GM19372 (cell line): ENCODE measurements around the gene MAP4K5.
A peak's percentile ranks its signal among the peaks of the same experiment; 100 is the strongest.
"Not testable (repeated sequence)": the region's sequence is repeated elsewhere in the genome, so short reads cannot be mapped to it uniquely, and the experiment has no call there.

Source experiments
- ATAC-seq: cut with Tn5 transposase; IDR thresholded peaks from one replicate; pipeline ENCODE4 v1.9.1; 2021; ENCODE audit warnings: mild to moderate bottlenecking, low read depth, moderate library complexity; ENCODE audit not compliant: unreplicated experiment

MAP4K5 gene

GRCh38 chr14:50532502-50533240 is at the start of gene MAP4K5:
Gene MAP4K5 (minus strand): TSS chr14:50532569. CDS start chr14:50532049, 520 bp downstream.
- ATAC-seq = peak; percentile 95

DNA sequence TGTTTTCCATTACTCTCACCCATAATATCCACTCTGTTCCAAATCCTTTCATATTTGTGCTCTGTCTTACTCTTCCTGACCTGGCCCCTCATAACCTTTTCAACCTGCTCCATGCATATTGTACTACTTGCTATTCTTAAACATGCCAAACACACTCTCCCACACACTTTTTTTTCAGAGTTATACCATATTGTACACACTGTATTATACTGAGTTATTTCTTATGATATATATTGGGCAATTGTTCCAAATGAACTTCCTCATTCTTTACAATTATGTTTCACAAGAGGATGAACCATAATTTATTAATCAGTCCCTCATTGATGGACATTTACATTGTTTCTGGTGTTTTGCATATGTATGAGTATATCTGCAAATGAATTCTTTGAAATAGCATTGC is 46.1 kb upstream of the MAP4K5 start:
- no peak for ATAC-seq

- no peak for ATAC-seq
Measured at GRCh38 chr14:50577982-50578381, 45.6 kb upstream of the MAP4K5 start.

DNA sequence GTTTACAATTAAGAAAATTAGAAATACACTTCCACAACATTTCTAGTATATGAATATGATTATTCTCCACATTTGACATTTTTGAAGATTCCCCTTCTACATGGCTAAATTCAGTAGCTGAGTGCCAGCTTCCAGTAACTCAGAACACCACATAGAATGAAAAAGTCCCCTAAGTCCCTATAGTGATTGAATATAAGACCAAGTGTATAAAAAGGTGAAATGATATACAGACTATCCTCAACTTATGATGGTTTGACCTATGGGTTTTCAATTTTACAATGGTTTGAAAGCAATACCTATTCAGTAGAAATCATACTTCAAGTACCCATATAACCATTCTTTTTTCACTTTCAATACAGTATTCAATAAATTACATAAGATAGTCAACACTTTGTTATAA is 43.4 kb upstream of the MAP4K5 start:
- ATAC-seq = no peak

GRCh38 chr14:50573862-50574261 is 41.5 kb upstream of the MAP4K5 start:
- no peak for ATAC-seq

GRCh38 chr14:50569714-50570274 is 37.4 kb upstream of the MAP4K5 start:
- ATAC-seq = no peak

DNA sequence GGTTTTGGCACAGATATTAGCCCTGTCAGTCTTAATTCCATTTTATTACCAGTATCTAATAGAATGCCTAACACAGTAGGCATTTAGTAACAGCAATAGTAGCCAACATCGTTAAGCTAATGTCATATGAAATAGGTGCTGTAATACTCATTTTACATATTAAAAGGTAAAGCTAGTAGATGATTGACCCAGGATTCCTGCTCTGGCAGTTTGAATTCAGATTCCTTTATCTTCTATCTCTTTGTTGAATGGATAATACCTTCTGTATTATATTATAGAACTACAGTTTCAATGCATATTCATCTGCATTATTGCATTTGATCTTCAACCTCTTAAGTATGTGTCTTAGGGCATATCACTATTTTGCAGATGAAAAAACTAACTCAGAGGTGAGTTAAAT is 30.5 kb upstream of the MAP4K5 start:
- no peak for ATAC-seq

GRCh38 chr14:50560931-50561285 is 28.5 kb upstream of the MAP4K5 start:
- ATAC-seq = no peak

DNA sequence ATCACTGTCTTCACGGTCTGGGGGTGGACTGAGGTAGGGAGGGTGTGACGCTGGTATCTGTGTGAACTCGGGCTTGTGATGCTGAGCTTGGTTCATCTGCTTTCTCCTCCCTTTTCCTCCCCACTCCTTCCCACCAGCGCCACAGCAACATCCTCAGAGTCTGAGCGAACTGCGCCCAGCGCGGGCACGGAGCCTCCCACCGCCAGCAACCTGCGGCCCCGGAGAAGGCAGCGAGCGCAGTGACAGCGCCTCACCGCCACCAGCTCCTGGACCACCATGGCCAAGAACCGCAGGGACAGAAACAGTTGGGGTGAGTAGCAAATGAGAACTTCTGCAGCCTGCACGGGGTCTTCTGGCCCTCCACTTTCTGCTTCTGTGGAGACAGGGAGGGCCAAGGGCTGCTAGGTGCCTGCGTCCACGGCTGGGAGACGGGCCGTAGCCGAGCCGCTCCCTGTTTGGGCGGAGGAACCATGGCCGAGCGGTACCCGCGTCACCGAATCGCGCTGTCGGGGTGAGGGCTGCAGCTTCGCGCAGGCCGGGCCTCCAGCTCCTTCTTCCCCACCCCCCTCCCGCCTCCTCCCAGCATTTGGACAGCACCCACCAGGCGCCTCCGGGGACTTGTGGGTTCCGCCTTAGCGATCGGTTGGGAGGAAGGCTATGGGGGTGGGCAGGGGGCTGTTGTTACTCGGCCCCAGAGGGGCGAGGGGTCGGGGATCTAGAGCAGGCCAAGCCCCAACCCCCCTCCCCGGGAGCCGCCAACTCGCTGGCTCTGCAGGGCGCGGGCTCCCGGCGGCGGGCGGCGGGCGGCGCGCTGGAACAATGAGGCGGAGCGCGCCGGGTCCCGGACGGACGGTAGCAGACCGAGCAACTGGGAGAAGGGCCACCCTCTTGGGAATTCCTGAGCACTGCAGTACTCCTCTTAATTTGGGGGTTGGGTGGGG is 27.9 kb upstream of the MAP4K5 start, which contains the start of gene ATL1:
TSS of gene ATL1 (plus strand) at position 156 of the 941 bp plus-strand sequence. CDS start at position 277, 121 bp downstream.
- ATAC-seq = no peak

GRCh38 chr14:50552796-50553195 is 20.4 kb upstream of the MAP4K5 start:
- ATAC-seq = not testable (repeated sequence)

DNA sequence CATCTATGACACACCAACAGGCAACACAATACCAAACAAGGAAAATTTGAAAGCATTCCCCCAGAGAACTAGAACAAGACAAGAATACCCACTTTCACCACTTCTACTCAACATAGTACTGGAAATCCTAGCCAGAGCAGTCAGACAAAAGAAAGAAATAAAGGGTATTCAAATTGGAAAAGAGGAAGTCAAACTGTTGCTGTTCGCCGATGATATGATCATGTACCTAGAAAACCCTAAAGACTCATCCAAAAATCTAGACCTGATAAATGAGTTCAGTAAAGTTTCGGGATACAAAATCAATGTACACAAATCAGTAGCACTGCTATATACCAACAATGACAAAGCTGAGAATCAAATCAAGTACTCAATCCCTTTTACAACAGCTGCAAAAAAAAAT is 19.5 kb upstream of the MAP4K5 start:
- no peak for ATAC-seq

- no peak for ATAC-seq
Measured at GRCh38 chr14:50550294-50550693, 17.9 kb upstream of the MAP4K5 start.

- ATAC-seq = no peak
Measured at GRCh38 chr14:50545618-50546017, 13.2 kb upstream of the MAP4K5 start.

- ATAC-seq = no peak
Measured at GRCh38 chr14:50544911-50545310, 12.5 kb upstream of the MAP4K5 start.

- ATAC-seq = peak; percentile 59
Measured at GRCh38 chr14:50542941-50543418, 10.6 kb upstream of the MAP4K5 start.

GRCh38 chr14:50541159-50541567 is 8.8 kb upstream of the MAP4K5 start:
- ATAC-seq = no peak

GRCh38 chr14:50539051-50539450 is 6.7 kb upstream of the MAP4K5 start:
- no peak for ATAC-seq

- not testable (repeated sequence) for ATAC-seq
Measured at GRCh38 chr14:50538034-50538433, 5.7 kb upstream of the MAP4K5 start.

DNA sequence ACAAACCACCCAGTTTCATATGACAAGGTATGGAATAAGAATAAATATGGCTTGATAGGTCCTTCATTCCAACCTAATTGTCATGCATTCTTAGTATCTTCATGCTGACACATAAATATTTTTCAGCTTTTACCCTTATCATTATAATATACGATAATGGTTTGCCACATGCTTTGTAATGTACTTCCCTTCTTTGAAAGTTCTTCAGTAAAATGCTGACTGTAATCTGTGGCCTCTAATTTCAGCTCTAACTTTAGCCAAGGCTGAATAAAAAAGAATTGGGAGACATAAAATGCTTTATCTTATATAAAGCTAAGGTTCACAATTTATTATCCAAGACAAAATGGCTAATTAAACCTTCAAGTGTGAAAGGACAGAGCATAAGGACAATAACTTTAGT is 2.6 kb upstream of the MAP4K5 start:
- ATAC-seq = no peak

DNA sequence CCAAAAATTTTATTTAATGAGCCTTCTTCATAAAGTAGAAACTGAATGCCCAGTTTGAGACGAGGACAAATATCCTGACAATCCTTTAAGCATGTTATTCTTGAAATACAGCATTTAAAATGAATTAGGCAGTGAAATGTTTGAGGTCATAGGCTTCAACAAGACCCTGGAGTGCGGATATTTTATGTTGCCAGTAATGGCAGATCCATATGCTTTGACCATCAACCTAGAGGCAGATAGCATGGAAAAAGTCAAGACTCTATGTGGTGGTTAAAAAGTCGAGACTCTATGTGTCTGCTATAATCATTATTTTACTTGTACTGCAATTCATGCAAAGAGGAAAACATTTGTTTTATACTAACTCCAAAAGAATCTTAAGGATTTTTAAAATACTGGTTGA is 2.0 kb upstream of the MAP4K5 start:
- no peak for ATAC-seq

DNA sequence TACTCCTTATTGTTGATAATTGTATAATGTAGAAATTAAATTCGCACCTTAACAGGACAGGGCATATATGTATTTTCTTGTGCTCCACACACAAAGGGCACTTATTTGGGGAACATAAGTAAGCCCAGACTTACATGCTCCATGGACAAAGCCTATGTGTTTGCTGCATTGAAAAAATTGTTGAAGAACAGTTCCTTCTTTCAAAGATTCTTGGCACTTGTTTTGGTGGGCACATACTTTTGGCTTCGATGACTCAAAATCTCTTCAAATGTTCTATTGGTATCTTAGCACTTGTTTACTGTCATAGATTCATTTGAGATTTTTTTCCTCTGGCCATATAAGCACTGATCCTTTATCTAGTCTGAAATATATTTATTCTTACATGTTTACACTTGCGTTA is 1.4 kb upstream of the MAP4K5 start:
- ATAC-seq = no peak
